ENCODE results near the gene CTNNBL1.
"Not testable (repeated sequence)": the region's sequence is repeated elsewhere in the genome, so short reads cannot be mapped to it uniquely, and the experiment has no call there.

The CTNNBL1 gene

GRCh38 chr20:37706298-37706697 lies 12.5 kb downstream of the CTNNBL1 start:
- no peak for DNase-seq (ENCODE audit: low read depth in 3 of 3)

DNA sequence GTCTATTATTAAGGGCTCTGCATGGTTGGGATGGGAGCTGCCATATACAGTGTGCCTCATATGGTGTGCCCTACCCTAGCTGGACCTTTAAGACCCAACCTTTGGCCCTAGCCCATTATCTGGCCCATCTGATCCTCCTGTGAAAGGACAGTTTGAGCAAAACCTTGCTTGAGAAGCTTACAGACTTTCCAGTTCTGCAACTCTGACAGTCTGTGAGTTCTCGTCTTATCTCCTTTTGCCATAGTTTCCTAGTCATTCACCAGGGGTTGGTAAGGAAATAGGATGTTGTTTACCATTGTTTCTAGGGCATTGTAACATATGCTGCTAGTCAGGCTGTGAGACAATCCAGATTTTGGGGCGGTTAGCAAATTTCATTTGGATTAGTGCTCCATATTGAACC lies 17.2 kb downstream of the CTNNBL1 start:
- DNase-seq (ENCODE audit: low read depth in 3 of 3) = no peak

GRCh38 chr20:37711994-37712964 lies 18.4 kb downstream of the CTNNBL1 start:
- DNase-seq (ENCODE audit: low read depth in 3 of 3) = no peak

GRCh38 chr20:37713396-37713795 lies 19.6 kb downstream of the CTNNBL1 start:
- no peak for DNase-seq (ENCODE audit: low read depth in 3 of 3)

- no peak for DNase-seq (ENCODE audit: low read depth in 3 of 3)
Measured at GRCh38 chr20:37714978-37715672, 21.3 kb downstream of the CTNNBL1 start.

DNA sequence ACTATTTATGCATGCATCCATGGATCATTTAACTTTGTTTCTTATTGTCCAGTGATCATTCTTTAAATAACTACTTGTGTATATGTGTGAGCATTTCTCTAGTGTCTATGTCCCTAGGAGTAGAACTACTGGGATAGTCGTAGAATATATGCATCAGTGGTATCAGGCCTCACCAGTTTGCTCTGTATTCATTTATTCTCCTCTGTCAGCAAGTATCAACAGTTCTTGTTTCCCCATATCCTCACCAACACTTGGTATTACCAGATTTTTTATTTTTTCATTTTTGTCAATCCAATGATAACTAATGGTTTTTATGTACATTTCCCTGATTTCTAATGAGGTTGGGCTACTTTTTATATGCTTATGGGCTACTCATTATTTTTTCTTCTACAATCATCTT lies 27.9 kb downstream of the CTNNBL1 start:
- no peak for DNase-seq (ENCODE audit: low read depth in 3 of 3)

DNA sequence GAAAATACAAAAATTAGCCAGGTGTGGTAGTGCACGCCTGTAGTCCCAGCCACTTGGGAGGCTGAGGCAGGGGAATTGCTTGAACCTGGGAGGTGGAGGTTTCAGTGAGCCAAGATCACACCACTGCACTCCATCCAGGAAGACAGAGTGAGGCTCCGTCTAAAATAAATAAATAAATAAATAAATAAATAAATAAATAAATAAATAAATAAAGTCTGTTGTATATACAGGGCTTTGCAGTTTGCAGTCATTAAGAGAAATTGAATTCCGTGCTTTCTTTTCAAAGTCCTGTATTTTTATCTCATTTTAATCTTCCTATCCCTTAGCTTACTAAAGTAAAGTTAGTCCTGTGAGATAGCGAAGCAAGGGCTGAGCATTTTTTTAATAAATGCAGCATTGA lies 28.5 kb downstream of the CTNNBL1 start:
- DNase-seq (ENCODE audit: low read depth in 3 of 3) = not testable (repeated sequence)

GRCh38 chr20:37723668-37724067 lies 29.8 kb downstream of the CTNNBL1 start:
- no peak for DNase-seq (ENCODE audit: low read depth in 3 of 3)

DNA sequence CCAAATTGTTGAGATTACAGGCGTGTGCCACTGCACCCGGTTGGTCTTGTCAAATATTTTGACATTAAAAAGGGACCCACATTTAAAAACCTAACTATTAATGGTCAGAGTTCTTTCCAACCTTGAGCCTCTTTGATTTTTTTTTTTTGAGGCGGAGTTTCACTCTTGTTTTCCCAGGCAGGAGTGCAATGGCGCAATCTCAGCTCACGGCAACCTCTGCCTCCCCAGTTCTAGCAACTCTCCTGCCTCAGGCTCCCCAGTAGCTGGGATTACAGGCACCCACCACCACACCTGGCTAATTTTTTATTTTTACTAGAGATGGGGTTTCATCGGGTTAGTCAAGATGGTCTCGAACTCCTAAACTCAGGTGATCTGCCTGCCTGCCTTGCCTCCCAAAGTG lies 31.3 kb downstream of the CTNNBL1 start:
- no peak for DNase-seq (ENCODE audit: low read depth in 3 of 3)

- DNase-seq (ENCODE audit: low read depth in 3 of 3) = no peak
Measured at GRCh38 chr20:37725855-37726254, 32.0 kb downstream of the CTNNBL1 start.

GRCh38 chr20:37726321-37726720 lies 32.5 kb downstream of the CTNNBL1 start:
- no peak for DNase-seq (ENCODE audit: low read depth in 3 of 3)

- DNase-seq (ENCODE audit: low read depth in 3 of 3) = no peak
Measured at GRCh38 chr20:37726971-37727956, 33.4 kb downstream of the CTNNBL1 start.

GRCh38 chr20:37727957-37728634 lies 34.3 kb downstream of the CTNNBL1 start:
- DNase-seq (ENCODE audit: low read depth in 3 of 3) = no peak

GRCh38 chr20:37728635-37728983 lies 34.8 kb downstream of the CTNNBL1 start:
- DNase-seq (ENCODE audit: low read depth in 3 of 3) = no peak

DNA sequence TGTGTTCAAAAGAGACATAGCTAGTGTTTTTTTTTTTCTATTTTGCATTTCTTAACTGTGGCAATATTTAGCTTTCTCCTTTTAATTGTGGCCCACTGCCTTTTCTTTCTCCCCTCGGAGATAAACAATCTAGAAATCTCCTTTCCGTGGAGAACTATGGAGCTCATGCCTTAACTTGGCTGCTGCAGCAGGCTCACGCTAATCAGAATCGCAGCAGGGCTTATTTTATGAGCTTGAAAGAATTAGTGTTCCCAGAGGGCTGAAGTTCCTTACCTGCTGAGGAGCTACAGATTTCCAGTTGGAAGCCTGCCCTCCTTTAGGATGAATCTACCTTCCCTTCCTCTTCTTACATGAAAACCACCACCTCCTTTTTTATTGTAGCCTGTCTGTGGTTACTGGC lies 35.6 kb downstream of the CTNNBL1 start:
- no peak for DNase-seq (ENCODE audit: low read depth in 3 of 3)

DNA sequence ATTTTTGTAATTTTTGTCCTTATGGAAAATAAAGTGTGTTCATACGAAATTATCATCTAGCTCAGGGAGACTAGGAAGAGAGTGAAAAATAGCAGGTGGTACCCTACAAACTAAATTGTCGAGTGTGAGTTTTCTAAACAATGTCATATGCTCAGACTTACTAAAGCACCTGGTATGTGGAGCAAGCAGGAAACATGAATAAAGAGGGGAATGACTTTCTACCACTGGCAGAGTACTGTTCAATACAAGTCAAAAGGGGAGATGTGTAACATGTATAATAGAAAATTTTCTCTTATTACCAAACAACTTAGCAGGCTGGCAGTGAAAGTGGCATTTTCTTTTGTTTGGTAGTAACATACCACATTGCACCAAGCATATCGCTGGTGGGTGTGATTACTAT lies 36.1 kb downstream of the CTNNBL1 start:
- no peak for DNase-seq (ENCODE audit: low read depth in 3 of 3)

DNA sequence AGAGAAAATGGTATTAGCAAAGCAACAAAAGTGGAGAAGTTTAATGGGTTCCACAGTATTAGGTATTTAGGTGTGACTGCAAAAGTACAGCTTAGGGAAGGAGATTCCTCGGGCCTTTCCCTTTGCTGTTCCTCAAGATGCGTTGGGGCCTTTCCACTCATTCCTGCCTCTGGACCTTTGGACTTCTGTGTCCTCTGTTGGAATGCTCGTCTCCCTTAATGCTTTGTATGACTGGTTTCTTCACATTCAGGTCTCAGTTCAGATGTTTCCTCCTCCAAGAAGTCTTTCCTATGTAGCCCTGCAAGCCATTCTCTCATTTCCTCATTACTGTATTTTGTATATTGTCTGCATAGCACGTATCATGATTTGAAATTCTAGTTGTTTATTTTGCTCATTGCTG lies 39.6 kb downstream of the CTNNBL1 start:
- DNase-seq (ENCODE audit: low read depth in 3 of 3) = no peak

DNA sequence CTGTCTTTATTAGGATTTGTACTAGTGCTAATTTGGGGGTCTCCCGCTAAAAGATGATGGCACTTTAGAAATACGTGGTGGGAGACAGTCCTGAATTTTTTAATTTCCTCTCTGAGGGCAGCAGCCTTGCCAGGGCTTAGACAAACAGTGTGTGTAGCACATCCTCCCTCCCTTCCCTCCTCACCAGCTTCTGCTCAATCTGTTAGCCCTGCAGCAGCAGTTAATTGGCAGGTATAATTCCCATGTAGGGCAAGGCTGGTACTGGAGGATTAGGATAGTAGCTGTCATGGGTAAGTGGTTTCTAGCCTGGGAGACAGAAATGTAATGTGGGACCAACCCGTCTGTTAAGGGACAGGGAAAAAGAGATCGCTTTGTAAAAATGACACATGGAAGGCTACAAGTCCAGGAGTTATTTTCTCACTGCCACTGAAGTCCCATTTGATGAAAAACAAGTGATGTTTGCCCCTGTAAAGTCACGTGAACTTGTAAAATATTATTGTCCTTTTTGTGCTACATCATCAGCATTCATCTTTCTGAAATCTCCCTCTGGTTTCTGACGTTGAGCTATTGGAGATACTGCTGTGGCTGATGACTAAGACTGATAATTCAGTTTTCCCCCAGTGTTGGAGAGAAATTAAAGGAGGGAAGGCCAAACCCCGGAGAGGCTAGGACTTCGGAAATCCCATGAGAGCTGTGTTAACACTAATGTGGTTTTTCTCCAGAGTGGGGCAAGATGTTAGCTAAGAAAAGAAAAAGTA lies 40.6 kb downstream of the CTNNBL1 start:
- DNase-seq (ENCODE audit: low read depth in 3 of 3) = no peak

- no peak for DNase-seq (ENCODE audit: low read depth in 3 of 3)
Measured at GRCh38 chr20:37735541-37735940, 41.7 kb downstream of the CTNNBL1 start.

- DNase-seq (ENCODE audit: low read depth in 3 of 3) = no peak
Measured at GRCh38 chr20:37736132-37736531, 42.3 kb downstream of the CTNNBL1 start.

Measured in stimulated activated CD4-positive, alpha-beta T cell treated with anti-CD3 and anti-CD28 coated beads, TNF-alpha, amount 100 ng/mL, for 24 hours (primary cell).